ENCODE measurements around the gene CSMD2.
A peak's percentile ranks its signal among the peaks of the same experiment; 100 is the strongest.

CSMD2 gene

DNA sequence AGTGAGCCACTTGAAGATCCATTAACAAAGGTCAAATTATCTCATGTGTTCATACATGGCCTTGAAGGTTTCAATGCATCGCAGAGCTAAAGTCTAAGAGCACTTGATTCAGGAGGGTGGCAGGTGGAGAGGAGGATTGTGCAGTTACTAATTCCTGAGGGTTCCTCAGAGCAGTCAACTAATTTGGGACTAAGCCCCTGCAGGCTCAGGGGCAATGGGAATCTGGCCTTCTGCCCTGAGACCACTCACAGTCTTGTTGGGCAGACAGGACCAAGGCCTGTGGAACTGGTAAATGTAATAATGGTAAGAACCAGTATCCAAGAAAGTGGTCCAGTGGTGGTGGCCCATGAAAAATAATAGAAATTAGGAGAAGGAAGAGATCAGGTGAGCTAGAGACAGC, 428.5 kb downstream of the CSMD2 start:
- no peak overlapping the region for H3K4me3 ChIP-seq (ENCODE audit: low read length, poor library complexity, severe bottlenecking)
- H3K9me3 ChIP-seq (ENCODE audit: insufficient read depth, low read depth, low read length), result no peaks in the 10 kb centered on the region
- no peaks in the 10 kb centered on the region for H3F3A ChIP-seq (ENCODE audit: low read depth)
- no peaks in the 10 kb centered on the region for H3K4me1 ChIP-seq (ENCODE audit: insufficient read depth, low read length, poor library complexity, severe bottlenecking)
- no peaks in the 10 kb centered on the region for H3K79me2 ChIP-seq (ENCODE audit: insufficient read depth, low read length)
- no peaks in the 10 kb centered on the region for H3K9me2 ChIP-seq (replicated peaks; ENCODE audit: low read depth, low read length)
- no peak overlapping the region for H3K4me2 ChIP-seq (ENCODE audit: low read depth, low read length, poor library complexity, severe bottlenecking)
- no peak for TF ChIP-seq EZH2phosphoT487 (IDR thresholded peaks at IDR 0.05; ENCODE audit: borderline replicate concordance)
- TF ChIP-seq, protein P1, sequence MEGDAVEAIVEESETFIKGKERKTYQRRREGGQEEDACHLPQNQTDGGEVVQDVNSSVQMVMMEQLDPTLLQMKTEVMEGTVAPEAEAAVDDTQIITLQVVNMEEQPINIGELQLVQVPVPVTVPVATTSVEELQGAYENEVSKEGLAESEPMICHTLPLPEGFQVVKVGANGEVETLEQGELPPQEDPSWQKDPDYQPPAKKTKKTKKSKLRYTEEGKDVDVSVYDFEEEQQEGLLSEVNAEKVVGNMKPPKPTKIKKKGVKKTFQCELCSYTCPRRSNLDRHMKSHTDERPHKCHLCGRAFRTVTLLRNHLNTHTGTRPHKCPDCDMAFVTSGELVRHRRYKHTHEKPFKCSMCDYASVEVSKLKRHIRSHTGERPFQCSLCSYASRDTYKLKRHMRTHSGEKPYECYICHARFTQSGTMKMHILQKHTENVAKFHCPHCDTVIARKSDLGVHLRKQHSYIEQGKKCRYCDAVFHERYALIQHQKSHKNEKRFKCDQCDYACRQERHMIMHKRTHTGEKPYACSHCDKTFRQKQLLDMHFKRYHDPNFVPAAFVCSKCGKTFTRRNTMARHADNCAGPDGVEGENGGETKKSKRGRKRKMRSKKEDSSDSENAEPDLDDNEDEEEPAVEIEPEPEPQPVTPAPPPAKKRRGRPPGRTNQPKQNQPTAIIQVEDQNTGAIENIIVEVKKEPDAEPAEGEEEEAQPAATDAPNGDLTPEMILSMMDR (conservative IDR thresholded peaks at IDR 0.05; ENCODE audit: low read length), result no peak
- no peak overlapping the region for H3K9ac ChIP-seq (ENCODE audit: low read depth, low read length, poor library complexity, severe bottlenecking)
- no peak overlapping the region for H2AFZ ChIP-seq (ENCODE audit: low read length)
- no peaks in the 10 kb centered on the region for H4K20me1 ChIP-seq (ENCODE audit: insufficient read depth, low read length, poor library complexity, severe bottlenecking)
- H3K36me3 ChIP-seq (ENCODE audit: insufficient read depth, low read length), result no peaks in the 10 kb centered on the region
- no peaks in the 10 kb centered on the region for H3K27me3 ChIP-seq (ENCODE audit: insufficient read depth, low read length, poor library complexity, severe bottlenecking)

DNA sequence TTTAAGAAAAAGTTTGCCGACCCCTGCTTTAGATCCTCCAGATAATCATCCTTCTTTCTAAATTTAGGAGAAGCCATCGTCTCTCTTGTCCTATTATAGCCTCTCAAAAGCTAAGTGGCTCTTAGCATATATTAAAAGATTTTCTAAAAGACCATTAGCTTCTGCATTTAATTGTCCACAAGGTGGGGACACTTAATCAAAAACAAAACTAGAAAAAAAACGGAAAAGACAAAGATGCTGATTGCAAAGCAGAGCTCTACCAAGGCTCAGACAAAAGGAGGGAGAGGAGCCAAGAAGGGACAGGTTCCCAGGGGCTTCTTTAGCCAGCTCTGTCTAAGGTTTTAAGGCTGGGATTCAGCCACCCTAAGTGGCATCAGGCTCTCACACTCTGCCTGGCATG, 429.4 kb downstream of the CSMD2 start:
- Histone ChIP-seq H3K9me2 (replicated peaks; ENCODE audit: low read depth, low read length) (no peaks in the 10 kb centered on the region), H2AFZ (ENCODE audit: low read length) (no peak overlapping the region), H3K27me3 (ENCODE audit: insufficient read depth, low read length, poor library complexity, severe bottlenecking) (no peaks in the 10 kb centered on the region), H3K36me3 (ENCODE audit: insufficient read depth, low read length) (no peaks in the 10 kb centered on the region), H3K9ac (ENCODE audit: low read depth, low read length, poor library complexity, severe bottlenecking) (no peak overlapping the region), H3F3A (ENCODE audit: low read depth) (no peaks in the 10 kb centered on the region), H3K79me2 (ENCODE audit: insufficient read depth, low read length) (no peaks in the 10 kb centered on the region), H3K9me3 (ENCODE audit: insufficient read depth, low read depth, low read length) (no peaks in the 10 kb centered on the region), H3K4me3 (ENCODE audit: low read length, poor library complexity, severe bottlenecking) (no peak overlapping the region), H3K4me1 (ENCODE audit: insufficient read depth, low read length, poor library complexity, severe bottlenecking) (no peaks in the 10 kb centered on the region), H4K20me1 (ENCODE audit: insufficient read depth, low read length, poor library complexity, severe bottlenecking) (no peaks in the 10 kb centered on the region), H3K4me2 (ENCODE audit: low read depth, low read length, poor library complexity, severe bottlenecking) (no peak overlapping the region)
- no peak for TF ChIP-seq EZH2phosphoT487 (IDR thresholded peaks at IDR 0.05; ENCODE audit: borderline replicate concordance)
- TF ChIP-seq, protein P1 (conservative IDR thresholded peaks at IDR 0.05; ENCODE audit: low read length), result 0 out of 2 replicates have a peak, but pooled peaks have one; percentile 22

DNA sequence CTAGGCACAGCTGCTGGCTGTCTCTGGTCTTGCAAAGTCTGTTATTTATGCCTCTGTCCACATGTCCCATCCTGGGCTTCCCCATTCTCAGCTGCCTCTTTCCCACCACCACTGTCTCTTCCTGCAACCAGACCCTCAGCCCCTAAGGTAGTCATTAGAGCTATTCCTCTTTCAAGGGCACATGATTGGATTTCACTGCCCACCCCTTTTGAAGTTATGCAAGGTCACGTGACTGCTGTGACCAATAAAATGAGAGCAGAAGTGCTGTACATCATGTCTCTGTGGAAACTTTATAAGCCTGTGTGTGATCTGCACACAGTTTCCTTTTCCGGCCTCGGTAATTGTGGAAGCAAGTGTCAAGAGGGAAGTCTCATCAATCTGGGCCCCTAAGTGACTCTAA, 437.7 kb downstream of the CSMD2 start:
- Histone ChIP-seq H3K36me3 (ENCODE audit: insufficient read depth, low read length) (no peaks in the 10 kb centered on the region), H2AFZ (ENCODE audit: low read length) (no peak overlapping the region), H3K4me1 (ENCODE audit: insufficient read depth, low read length, poor library complexity, severe bottlenecking) (no peaks in the 10 kb centered on the region), H3K9me2 (replicated peaks; ENCODE audit: low read depth, low read length) (no peaks in the 10 kb centered on the region), H3K27me3 (ENCODE audit: insufficient read depth, low read length, poor library complexity, severe bottlenecking) (no peaks in the 10 kb centered on the region), H3K79me2 (ENCODE audit: insufficient read depth, low read length) (no peaks in the 10 kb centered on the region), H3F3A (ENCODE audit: low read depth) (no peaks in the 10 kb centered on the region), H3K9ac (ENCODE audit: low read depth, low read length, poor library complexity, severe bottlenecking) (no peak overlapping the region), H3K9me3 (ENCODE audit: insufficient read depth, low read depth, low read length) (no peaks in the 10 kb centered on the region), H4K20me1 (ENCODE audit: insufficient read depth, low read length, poor library complexity, severe bottlenecking) (no peaks in the 10 kb centered on the region), H3K4me3 (ENCODE audit: low read length, poor library complexity, severe bottlenecking) (no peak overlapping the region), H3K4me2 (ENCODE audit: low read depth, low read length, poor library complexity, severe bottlenecking) (no peak overlapping the region)
- TF ChIP-seq, protein P1 (conservative IDR thresholded peaks at IDR 0.05; ENCODE audit: low read length), result no peak
